Retinal pigment epithelial cell (primary cell): ENCODE results near the gene KRTAP22-1.

Source experiments
- DNase-seq: peaks from one replicate; pipeline ENCODE4 v3.0.0-alpha.2; 2010; ENCODE audit warnings: low read depth
- H3K4me3 ChIP-seq: 2 replicates; pipeline ENCODE4 v1.5.1; 2011; ENCODE audit warnings: mild to moderate bottlenecking, low read length, control low read depth, moderate library complexity
- TF ChIP-seq, protein P1 (sequence below): conservative IDR thresholded peaks from 2 replicates; pipeline ENCODE4 v1.5.1; 2011; ENCODE audit warnings: low read depth, low read length, control low read depth, inconsistent platforms

The KRTAP22-1 gene

DNA sequence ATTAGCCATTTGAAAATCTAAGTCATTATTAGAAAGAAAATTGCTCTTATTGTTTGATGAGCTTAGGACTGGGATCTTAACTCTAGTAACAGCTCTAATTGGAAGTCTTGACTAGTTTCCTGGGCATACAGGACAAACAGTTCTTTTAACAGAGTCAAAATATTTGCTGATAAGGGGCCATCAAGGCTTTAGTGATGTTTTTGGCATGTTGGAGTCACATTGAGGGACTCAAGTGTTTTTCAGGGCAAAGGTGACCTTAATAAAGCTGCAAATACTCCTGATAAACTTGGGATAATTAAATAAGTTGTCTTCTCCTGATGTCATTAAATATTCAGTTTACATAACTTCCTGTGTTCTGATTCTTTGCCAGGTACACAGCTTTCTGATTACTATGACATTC is 33.3 kb upstream of the KRTAP22-1 start:
- TF ChIP-seq, protein P1, sequence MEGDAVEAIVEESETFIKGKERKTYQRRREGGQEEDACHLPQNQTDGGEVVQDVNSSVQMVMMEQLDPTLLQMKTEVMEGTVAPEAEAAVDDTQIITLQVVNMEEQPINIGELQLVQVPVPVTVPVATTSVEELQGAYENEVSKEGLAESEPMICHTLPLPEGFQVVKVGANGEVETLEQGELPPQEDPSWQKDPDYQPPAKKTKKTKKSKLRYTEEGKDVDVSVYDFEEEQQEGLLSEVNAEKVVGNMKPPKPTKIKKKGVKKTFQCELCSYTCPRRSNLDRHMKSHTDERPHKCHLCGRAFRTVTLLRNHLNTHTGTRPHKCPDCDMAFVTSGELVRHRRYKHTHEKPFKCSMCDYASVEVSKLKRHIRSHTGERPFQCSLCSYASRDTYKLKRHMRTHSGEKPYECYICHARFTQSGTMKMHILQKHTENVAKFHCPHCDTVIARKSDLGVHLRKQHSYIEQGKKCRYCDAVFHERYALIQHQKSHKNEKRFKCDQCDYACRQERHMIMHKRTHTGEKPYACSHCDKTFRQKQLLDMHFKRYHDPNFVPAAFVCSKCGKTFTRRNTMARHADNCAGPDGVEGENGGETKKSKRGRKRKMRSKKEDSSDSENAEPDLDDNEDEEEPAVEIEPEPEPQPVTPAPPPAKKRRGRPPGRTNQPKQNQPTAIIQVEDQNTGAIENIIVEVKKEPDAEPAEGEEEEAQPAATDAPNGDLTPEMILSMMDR = no peak
- no peak for DNase-seq
- no peak overlapping the region for H3K4me3 ChIP-seq

DNA sequence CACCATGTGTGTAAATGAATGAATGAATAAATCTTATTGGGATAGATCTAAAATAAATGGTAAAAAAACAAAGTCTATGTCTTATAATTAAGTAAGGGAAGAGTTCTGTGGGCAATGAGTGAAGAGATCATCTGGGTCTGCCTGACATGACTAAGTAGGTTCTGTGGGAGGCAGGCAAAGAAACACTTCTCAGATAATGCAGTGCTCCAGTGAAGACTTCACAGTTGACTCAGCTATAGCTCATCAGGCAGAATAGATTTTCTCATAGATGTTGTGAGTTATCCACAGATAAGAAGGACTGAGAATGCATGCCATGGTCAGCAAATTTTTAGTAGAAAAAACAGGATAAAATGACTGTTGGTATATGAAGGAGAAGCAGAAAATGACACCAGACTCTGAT is 23.1 kb upstream of the KRTAP22-1 start:
- TF ChIP-seq, protein P1 = no peak
- no peak for DNase-seq
- H3K4me3 ChIP-seq = no peak overlapping the region

DNA sequence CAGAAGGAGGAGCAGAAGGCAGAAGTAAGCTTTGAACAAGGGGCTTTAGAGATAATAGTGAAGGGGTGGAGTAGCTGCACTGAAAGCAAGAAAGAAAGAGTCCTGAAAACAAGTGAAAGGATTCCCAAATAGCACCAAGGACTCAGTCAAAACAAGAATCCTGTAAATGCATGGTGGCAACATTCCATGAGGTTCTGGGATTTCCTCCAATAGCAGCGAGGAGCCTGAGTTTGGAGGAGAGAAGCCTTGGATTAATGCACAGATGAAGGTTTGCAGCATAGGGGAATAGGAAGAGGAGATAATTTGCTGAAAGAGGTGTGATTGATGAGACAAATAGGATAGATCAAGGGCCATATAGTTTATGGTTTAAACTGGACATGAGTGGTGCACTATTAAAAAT is 21.5 kb upstream of the KRTAP22-1 start:
- H3K4me3 ChIP-seq = no peak overlapping the region
- no peak for DNase-seq
- TF ChIP-seq, protein P1 = no peak

DNA sequence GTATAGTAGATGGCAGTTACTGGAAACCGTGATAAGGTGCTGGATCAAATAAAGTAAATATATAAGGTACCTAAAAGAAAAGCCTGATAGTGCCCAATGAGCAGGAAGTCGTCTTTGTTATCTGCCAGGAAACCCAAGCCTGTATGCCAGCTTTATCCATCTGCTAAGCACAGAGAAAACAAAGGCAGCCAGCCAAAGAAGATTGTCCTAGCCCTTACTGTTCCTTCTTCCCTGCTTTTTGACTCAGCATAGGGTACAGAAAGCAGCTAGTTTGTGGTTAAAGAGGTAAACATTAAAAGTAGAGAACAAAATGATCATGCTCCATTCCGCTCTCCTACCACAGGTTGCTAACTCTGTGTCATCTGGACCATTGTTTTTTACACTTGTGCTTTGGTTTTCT is 20.8 kb upstream of the KRTAP22-1 start:
- no peak for DNase-seq
- H3K4me3 ChIP-seq = no peak overlapping the region
- TF ChIP-seq, protein P1 = no peak

DNA sequence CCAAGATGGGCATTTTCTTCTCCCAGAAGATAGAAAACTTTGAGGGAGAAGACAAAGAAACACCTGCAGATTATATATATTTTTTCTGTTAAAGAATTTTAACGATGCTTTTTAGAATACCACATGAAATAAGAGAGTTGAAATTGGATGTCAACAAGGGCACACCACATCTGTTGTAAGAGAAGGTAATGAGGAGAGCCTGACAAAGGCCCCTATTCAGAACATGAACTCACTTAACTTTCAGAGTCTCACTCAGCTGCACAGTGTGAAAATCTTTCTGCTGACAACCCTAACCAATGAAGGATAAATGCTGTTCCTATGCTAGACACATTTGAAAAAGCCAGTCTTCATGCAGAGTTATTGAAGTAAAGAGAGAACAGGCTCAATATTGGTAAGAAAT is 18.0 kb upstream of the KRTAP22-1 start:
- no peak for DNase-seq
- TF ChIP-seq, protein P1 = no peak
- H3K4me3 ChIP-seq = no peak overlapping the region

DNA sequence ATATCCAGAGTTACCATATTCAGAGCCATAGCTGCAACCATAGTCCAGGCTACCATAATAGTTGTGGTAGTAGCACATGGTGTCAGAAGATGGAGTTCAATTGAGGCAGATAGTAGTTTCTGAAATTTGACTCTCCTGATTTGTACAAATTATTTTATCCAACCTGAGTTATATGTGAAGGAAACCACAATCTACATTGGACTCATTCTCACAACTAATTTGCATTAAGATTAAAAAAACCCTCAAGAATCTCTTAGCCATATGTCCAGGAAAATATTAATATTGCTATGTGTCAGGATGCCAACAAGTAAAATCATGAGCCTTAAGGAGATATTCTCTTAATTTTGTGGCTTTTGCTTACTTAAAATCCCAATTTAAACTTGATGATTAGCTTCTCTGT is 10.6 kb upstream of the KRTAP22-1 start, which contains the start of gene KRTAP22-2:
Gene KRTAP22-2, minus strand, starts transcription at position 101 of the 400 bp plus-strand sequence.
- no peak within 1 kb of the TSS for H3K4me3 ChIP-seq
- DNase-seq = no peak
- TF ChIP-seq, protein P1 = no peak

DNA sequence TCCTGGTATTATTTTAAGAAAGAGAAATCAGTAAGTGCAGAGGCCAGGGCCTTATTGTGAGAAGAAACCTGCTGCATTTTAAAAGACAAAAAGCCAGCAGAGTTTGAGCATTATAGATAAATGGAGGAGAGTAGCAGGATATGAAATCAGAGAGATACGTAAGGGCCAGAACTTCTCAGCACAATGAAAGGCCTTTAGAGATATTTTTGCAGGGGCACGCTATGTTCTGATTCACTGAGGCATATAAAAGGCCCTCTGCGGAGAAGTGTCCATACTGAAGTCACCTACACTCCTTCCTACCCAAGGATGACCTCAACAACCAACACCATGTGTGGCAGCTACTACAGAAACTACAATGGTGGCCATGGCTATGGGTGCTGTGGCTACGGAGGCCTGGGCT is 8.7 kb upstream of the KRTAP22-1 start, which contains the start of gene KRTAP6-3:
Gene KRTAP6-3, plus strand, starts transcription at position 301 of the 400 bp plus-strand sequence. Its CDS starts 6 bp downstream, at position 307.
- H3K4me3 ChIP-seq = no peak within 1 kb of the TSS
- TF ChIP-seq, protein P1 = no peak
- DNase-seq = no peak
